Fibroblast of lung (primary cell): ENCODE data around the gene PANK4. TPM values are rescaled to one million over a fixed set of nuclear protein-coding genes. Genes with fewer than 3 reads are reported as not detected.

Source experiments
- DNase-seq, 2 donors: peaks; one replicate each; pipeline versions ENCODE4 v3.0.0 to v3.0.0-alpha.2; 2010; ENCODE audit warnings: low read depth in 2 of 2
- H2AFZ ChIP-seq: 2 replicates; pipeline ENCODE4 v1.5.1; 2012; ENCODE audit warnings: low read length, control low read depth, inconsistent platforms
- H3K27ac ChIP-seq: 2 replicates; pipeline ENCODE4 v1.5.1; 2011; ENCODE audit warnings: low read length, control low read depth; ENCODE audit not compliant: insufficient read depth
- H3K27me3 ChIP-seq: 2 replicates; pipeline ENCODE4 v1.5.1; 2011; ENCODE audit warnings: mild to moderate bottlenecking, low read length; ENCODE audit not compliant: control insufficient read depth, insufficient read depth
- H3K36me3 ChIP-seq: 2 replicates; pipeline ENCODE4 v1.5.1; 2011; ENCODE audit warnings: low read length; ENCODE audit not compliant: control insufficient read depth, insufficient read depth
- H3K4me1 ChIP-seq: 2 replicates; pipeline ENCODE4 v1.5.1; 2011; ENCODE audit warnings: low read length; ENCODE audit not compliant: control insufficient read depth, insufficient read depth; ENCODE audit errors: extremely low read depth
- H3K4me2 ChIP-seq: 2 replicates; pipeline ENCODE4 v1.5.1; 2011; ENCODE audit warnings: low read length, control low read depth; ENCODE audit not compliant: insufficient read depth; ENCODE audit errors: extremely low read depth
- H3K4me3 ChIP-seq, 4 experiments: fragments of 200-600 bp in 1 of 4; sonication (generic) in 1 of 4; replicated peaks in 1 of 4; 2 replicates each; pipeline ENCODE4 v1.5.1; 2011 to 2016; ENCODE audit warnings: low read length in 4 of 4, low read depth in 3 of 4, mild to moderate bottlenecking in 3 of 4, control low read depth in 2 of 4, inconsistent platforms in 1 of 4, mixed read lengths in 1 of 4; ENCODE audit not compliant: insufficient read depth in 1 of 4; ENCODE audit errors: control extremely low read depth in 1 of 4
- H3K79me2 ChIP-seq: 2 replicates; pipeline ENCODE4 v1.5.1; 2012; ENCODE audit warnings: mild to moderate bottlenecking, low read length, inconsistent platforms; ENCODE audit not compliant: control insufficient read depth, insufficient read depth
- H3K9ac ChIP-seq: 2 replicates; pipeline ENCODE4 v1.5.1; 2011; ENCODE audit warnings: mild to moderate bottlenecking, low read length, control low read depth; ENCODE audit not compliant: insufficient read depth
- H3K9me3 ChIP-seq: 2 replicates; pipeline ENCODE4 v1.5.1; 2012; ENCODE audit warnings: low read depth, low read length; ENCODE audit not compliant: control insufficient read depth, insufficient read depth
- H4K20me1 ChIP-seq: 2 replicates; pipeline ENCODE4 v1.5.1; 2011; ENCODE audit warnings: low read length; ENCODE audit not compliant: control insufficient read depth, insufficient read depth; ENCODE audit errors: extremely low read depth
- CTCF ChIP-seq, 2 donors: IDR thresholded peaks in 1 of 2; conservative IDR thresholded peaks in 1 of 2; 1 replicate in 1 of 2; 2 replicates in 1 of 2; pipeline ENCODE4 v1.5.1; 2011 to 2012; ENCODE audit warnings: low read length in 2 of 2, control low read depth in 1 of 2, inconsistent platforms in 1 of 2, low read depth in 1 of 2, mild to moderate bottlenecking in 1 of 2
- EZH2 ChIP-seq: IDR thresholded peaks from 2 replicates; pipeline ENCODE4 v1.5.1; 2012; ENCODE audit warnings: low read length, control low read depth, mild to moderate bottlenecking; ENCODE audit errors: missing control alignments
- polyA plus RNA-seq, 2 donors: library from polyadenylated mRNA; depleted of rRNA in 1 of 2; stranded (reverse) in 1 of 2; unstranded in 1 of 2; fragments of >200 nt; gene quantifications; 2 replicates each; pipeline ENCODE4 v1.2.1, GENCODE V29; 2011 to 2012; ENCODE audit warnings: missing spikeins in 1 of 2
- total RNA-seq: library from RNA; depleted of rRNA; stranded (reverse); fragments of >200 nt; gene quantifications from 2 replicates; pipeline ENCODE4 v1.2.1, GENCODE V29; 2014

The PANK4 gene
- total and polyA plus RNA-seq, 2 donors (not counting 1 experiment from before 2014, with no cell fraction given) = 8.5 to 17.0 TPM

GRCh38 chr1:2560299-2561073 lies 34.1 kb upstream of the PANK4 start:
- no peaks in the 10 kb centered on the region for H3K9me3 ChIP-seq
- TF ChIP-seq EZH2 (no peak), CTCF (conservative IDR thresholded peaks at IDR 0.05 in 1 of 2, IDR thresholded peaks at IDR 0.05 in 1 of 2; ENCODE audit: low read depth in 1 of 2, low read length in 2 of 2) (no peak)
- DNase-seq = no peak

GRCh38 chr1:2559509-2560298 lies 33.3 kb upstream of the PANK4 start:
- no peak for DNase-seq
- no peaks in the 10 kb centered on the region for H3K9me3 ChIP-seq
- no peaks in the 10 kb centered on the region for H3K27me3 ChIP-seq
- no peaks in the 10 kb centered on the region for H3K79me2 ChIP-seq
- no peak overlapping the region for H3K4me3 ChIP-seq
- no peaks in the 10 kb centered on the region for H4K20me1 ChIP-seq
- no peak overlapping the region for H3K4me2 ChIP-seq
- no peak for TF ChIP-seq EZH2
- TF ChIP-seq CTCF (conservative IDR thresholded peaks at IDR 0.05 in 1 of 2, IDR thresholded peaks at IDR 0.05 in 1 of 2; ENCODE audit: low read depth in 1 of 2, low read length in 2 of 2) = no peak
- no peak overlapping the region for H2AFZ ChIP-seq
- peaks cover 5% of the 10 kb centered on the region for H3K4me1 ChIP-seq
- H3K36me3 ChIP-seq = peaks cover 5% of the 10 kb centered on the region
- H3K9ac ChIP-seq = no peak overlapping the region
- no peak overlapping the region for H3K27ac ChIP-seq

More at GRCh38 chr1:2560299-2561073, 34.1 kb upstream of the PANK4 start:
- H4K20me1 ChIP-seq = no peaks in the 10 kb centered on the region
- H3K4me3 ChIP-seq = no peak overlapping the region
- no peak overlapping the region for H2AFZ ChIP-seq
- H3K4me2 ChIP-seq = no peak overlapping the region
- peaks cover 5% of the 10 kb centered on the region for H3K36me3 ChIP-seq
- H3K79me2 ChIP-seq = no peaks in the 10 kb centered on the region
- H3K27me3 ChIP-seq = no peaks in the 10 kb centered on the region
- H3K27ac ChIP-seq = no peak overlapping the region
- H3K9ac ChIP-seq = no peak overlapping the region
- peaks cover 5% of the 10 kb centered on the region for H3K4me1 ChIP-seq

GRCh38 chr1:2558861-2559260 lies 32.5 kb upstream of the PANK4 start:
- H3K36me3 ChIP-seq = peaks cover 5% of the 10 kb centered on the region
- no peak overlapping the region for H3K4me2 ChIP-seq
- no peak for DNase-seq
- no peak overlapping the region for H3K4me3 ChIP-seq
- peaks cover 5% of the 10 kb centered on the region for H3K4me1 ChIP-seq
- H3K9ac ChIP-seq = no peak overlapping the region
- no peak overlapping the region for H3K27ac ChIP-seq
- H3K79me2 ChIP-seq = no peaks in the 10 kb centered on the region
- H3K9me3 ChIP-seq = no peaks in the 10 kb centered on the region
- no peaks in the 10 kb centered on the region for H4K20me1 ChIP-seq
- no peak overlapping the region for H2AFZ ChIP-seq
- H3K27me3 ChIP-seq = no peaks in the 10 kb centered on the region
- TF ChIP-seq CTCF (conservative IDR thresholded peaks at IDR 0.05 in 1 of 2, IDR thresholded peaks at IDR 0.05 in 1 of 2; ENCODE audit: low read depth in 1 of 2, low read length in 2 of 2) (no peak), EZH2 (no peak)
